Fibroblast of mammary gland (primary cell): ENCODE measurements around the gene FCMR.
A peak's percentile ranks its signal among the peaks of the same experiment; 100 is the strongest.

Experiments used
- DNase-seq: peaks from one replicate; pipeline ENCODE4 v3.0.0-alpha.2; 2010; ENCODE audit warnings: low read depth
- H3K4me3 ChIP-seq: 2 replicates; pipeline ENCODE4 v1.5.1; 2011; ENCODE audit warnings: low read depth, mild to moderate bottlenecking, low read length, moderate library complexity; ENCODE audit not compliant: control insufficient read depth
- TF ChIP-seq, protein P1 (sequence below): conservative IDR thresholded peaks from 2 replicates; pipeline ENCODE4 v1.5.1; 2011; ENCODE audit warnings: low read depth, low read length, inconsistent platforms; ENCODE audit not compliant: control insufficient read depth, insufficient read depth

FCMR gene

DNA sequence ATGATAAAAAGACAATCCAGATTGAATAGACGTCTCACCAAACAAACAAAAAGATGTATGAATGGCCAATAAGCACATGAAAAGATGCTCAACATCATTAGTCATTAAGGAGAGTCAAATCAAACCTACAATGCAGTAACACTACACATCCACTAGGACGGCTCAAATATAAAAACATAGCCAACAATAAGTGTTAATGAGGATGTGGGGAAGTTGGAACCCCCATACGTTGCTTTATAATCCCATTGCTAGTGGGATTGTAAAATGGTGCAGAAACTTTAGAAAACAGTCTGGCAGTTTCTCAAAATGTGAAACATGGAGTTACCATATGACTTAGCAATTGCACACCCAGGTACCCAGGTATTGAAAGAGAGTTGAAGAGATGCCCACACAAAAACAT is 39.2 kb downstream of the FCMR start:
- TF ChIP-seq, protein P1, sequence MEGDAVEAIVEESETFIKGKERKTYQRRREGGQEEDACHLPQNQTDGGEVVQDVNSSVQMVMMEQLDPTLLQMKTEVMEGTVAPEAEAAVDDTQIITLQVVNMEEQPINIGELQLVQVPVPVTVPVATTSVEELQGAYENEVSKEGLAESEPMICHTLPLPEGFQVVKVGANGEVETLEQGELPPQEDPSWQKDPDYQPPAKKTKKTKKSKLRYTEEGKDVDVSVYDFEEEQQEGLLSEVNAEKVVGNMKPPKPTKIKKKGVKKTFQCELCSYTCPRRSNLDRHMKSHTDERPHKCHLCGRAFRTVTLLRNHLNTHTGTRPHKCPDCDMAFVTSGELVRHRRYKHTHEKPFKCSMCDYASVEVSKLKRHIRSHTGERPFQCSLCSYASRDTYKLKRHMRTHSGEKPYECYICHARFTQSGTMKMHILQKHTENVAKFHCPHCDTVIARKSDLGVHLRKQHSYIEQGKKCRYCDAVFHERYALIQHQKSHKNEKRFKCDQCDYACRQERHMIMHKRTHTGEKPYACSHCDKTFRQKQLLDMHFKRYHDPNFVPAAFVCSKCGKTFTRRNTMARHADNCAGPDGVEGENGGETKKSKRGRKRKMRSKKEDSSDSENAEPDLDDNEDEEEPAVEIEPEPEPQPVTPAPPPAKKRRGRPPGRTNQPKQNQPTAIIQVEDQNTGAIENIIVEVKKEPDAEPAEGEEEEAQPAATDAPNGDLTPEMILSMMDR = peak; percentile 9
- no peak for DNase-seq
- no peak overlapping the region for H3K4me3 ChIP-seq

DNA sequence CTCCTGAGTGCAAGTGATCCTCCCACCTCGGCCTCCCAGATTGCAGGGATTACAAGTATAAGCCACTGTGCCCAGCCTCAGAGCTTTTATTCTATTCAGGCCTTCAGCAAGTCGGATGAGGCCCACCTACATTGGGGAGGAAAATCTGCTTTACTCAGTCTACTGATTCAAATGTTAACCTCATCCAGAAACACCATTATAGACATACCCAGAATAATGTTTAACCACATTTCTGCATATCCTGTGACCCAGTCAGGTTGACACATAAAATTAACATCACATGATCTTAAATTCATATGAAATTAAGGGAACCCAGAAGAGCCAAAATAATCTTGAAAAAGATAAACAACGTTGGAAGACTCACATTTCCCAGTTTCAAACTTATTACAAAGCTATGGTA is 41.4 kb downstream of the FCMR start:
- no peak overlapping the region for H3K4me3 ChIP-seq
- no peak for DNase-seq
- TF ChIP-seq, protein P1 = no peak

DNA sequence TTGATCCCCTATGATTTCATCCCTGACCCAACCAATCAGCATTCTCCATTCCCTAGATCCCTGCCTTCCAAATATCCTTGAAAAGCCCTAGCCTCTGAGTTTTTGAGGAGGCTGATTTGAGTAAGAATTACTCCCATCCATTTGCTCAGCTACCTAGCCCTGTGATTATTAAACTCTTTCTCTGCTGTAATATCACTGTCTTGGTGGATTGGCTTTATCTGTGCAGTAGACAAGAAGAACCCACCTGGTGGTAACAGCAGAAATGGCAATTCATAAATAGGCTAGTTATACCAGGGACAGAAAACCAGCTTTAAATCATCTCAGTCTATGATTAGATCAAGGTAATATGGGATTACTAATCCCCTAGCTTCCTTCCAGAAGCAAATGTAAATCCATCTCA is 43.3 kb downstream of the FCMR start:
- no peak overlapping the region for H3K4me3 ChIP-seq
- TF ChIP-seq, protein P1 = peak; percentile 29
- DNase-seq = no peak

DNA sequence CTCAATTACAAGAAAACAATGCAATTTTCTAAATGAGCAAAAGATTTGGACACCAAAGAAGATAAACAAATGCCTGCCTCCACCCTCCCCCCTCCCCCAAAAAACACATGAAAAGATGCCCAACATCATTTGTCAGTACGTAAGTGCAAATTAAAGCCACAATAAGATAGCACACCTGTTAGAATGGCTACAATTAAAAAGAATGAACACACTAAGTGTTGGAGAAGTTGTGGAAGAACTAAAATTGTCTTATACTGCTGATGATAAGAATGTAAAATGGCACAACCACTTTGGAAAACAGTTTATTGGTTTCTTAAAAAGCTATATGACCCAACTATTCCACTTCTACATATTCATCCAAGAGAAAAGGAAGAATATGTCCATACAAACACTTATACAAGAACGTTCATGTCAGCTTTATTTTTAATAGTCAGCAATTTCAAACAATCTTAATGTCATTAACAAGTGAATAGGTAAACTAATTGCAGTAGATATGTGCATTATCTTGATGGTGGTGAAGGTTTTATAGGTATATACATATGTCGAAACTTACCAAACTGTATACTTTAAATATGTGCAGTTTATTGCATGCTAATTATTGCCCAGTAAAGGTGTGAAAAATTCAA is 45.9 kb downstream of the FCMR start:
- TF ChIP-seq, protein P1 = no peak
- no peak overlapping the region for H3K4me3 ChIP-seq
- DNase-seq = no peak

DNA sequence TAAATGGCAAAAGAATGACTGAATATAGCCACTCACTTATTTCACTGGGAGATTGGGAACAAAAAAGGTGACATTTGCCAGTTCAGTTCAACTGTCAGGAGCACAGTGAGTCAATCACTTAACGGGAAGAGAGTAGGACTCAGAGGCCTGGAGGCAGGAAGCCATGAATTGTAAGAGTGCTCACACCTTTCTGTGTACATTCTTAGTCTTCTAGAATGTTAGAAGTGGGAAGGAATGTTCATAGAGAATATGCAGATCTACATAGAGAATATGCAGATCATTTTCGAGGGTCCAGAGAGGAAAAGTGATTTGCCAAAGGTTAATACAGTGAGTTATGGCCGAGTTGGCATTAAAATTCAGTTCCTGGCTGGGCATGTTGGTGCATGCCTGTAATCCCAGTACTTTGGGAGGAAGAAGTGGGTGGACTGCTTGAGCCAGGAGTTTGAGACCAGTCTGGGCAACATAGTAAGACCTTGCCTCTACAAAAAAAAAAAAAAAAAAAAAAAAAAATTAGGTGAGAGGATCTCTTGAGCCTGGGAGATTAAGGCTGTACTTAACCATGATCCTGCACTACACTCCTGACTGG is 48.0 kb downstream of the FCMR start:
- TF ChIP-seq, protein P1 = no peak
- H3K4me3 ChIP-seq = no peak overlapping the region
- DNase-seq = no peak

DNA sequence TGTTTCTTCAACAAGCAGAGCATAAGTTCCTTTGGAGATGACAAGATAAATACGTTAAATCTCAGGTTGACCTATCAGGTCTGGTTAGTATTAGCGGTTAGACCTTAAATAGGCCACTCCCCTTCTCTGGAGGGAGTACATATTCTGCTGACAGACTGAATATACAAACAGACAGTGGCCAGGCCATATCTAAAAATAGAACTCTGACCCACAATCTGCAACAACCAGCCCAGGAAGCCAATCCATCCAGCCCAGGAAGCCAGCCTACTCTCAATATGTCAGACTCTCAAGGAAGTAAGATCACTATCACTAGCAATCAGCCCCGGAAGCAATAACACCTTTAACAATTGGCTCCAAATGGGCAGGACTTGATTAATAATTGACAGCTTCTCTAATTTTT is 49.6 kb downstream of the FCMR start:
- H3K4me3 ChIP-seq = no peak overlapping the region
- TF ChIP-seq, protein P1 = no peak
- DNase-seq = no peak

DNA sequence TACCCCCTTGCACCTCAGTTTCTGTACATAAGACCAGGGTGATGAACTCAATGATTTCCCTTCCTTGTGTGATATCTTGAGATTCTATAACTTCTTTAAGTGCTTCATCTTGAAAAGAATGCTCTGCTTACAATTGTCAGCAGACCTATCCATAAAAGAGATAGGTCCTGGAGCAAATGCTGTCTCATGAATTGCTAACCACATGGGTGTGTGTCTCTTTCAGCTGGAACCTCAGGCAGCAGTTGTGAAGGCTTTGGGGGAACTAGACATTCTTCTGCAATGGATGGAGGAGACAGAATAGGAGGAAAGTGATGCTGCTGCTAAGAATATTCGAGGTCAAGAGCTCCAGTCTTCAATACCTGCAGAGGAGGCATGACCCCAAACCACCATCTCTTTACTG is 53.5 kb downstream of the FCMR start:
- H3K4me3 ChIP-seq = no peak overlapping the region
- no peak for DNase-seq
- TF ChIP-seq, protein P1 = no peak
